Body of pancreas (tissue), 4 donors: ENCODE measurements around the gene GRID1. TPM values are rescaled to one million over a fixed set of nuclear protein-coding genes. Genes with fewer than 3 reads are reported as not detected.

Experiments
- ATAC-seq: fragments of 150-250 bp; one replicate; pipeline ENCODE4 v1.9.1; 2016
- DNase-seq, 4 donors: peaks; one replicate each; pipeline ENCODE4 v3.0.0-alpha.2; 2019
- H3K27ac ChIP-seq, 4 donors: fragments of 200-600 bp; sonication (generic); 1 replicate in 3 of 4; 2 replicates in 1 of 4; pipeline versions ENCODE4 v1.5.1 to v1.6.1; 2016 to 2019; ENCODE audit warnings: mild to moderate bottlenecking in 1 of 4, mixed read lengths in 1 of 4, moderate library complexity in 1 of 4
- H3K27me3 ChIP-seq, 2 donors: fragments of 200-600 bp; sonication (generic); one replicate each; pipeline ENCODE4 v1.6.0; 2016; ENCODE audit warnings: mild to moderate bottlenecking in 1 of 2
- H3K36me3 ChIP-seq, 2 donors: fragments of 200-600 bp; sonication (generic); replicated peaks in 1 of 2; 2 replicates each; pipeline ENCODE4 v1.5.1; 2016; ENCODE audit warnings: low read depth in 2 of 2; ENCODE audit not compliant: insufficient read depth in 1 of 2
- H3K4me1 ChIP-seq: fragments of 200-600 bp; sonication (generic); one replicate; pipeline ENCODE4 v1.6.0; 2016
- H3K4me3 ChIP-seq, 2 donors: fragments of 200-600 bp; sonication (generic); 1 replicate in 1 of 2; 2 replicates in 1 of 2; pipeline ENCODE4 v1.5.1; 2016 to 2019
- H3K9me3 ChIP-seq, 3 donors: fragments of 200-600 bp; sonication (generic); 1 replicate in 2 of 3; 2 replicates in 1 of 3; pipeline ENCODE4 v1.5.1; 2016
- CTCF ChIP-seq, 7 experiments: fragments of 450-650 bp in 4 of 7; fragments of 200-600 bp in 3 of 7; sonication (generic) in 3 of 7; IDR thresholded peaks; one replicate each; pipeline ENCODE4 v1.5.1; 2016 to 2019; ENCODE audit warnings: antibody characterized with exemption in 7 of 7
- POLR2A ChIP-seq, 3 donors: fragments of 450-650 bp; IDR thresholded peaks; one replicate each; pipeline ENCODE4 v1.6.1; 2016; ENCODE audit warnings: antibody characterized with exemption in 3 of 3, mild to moderate bottlenecking in 2 of 3
- WGBS, 2 donors: methylation state at CpG; one replicate each; pipeline ENCODE4 v1.1.5; 2017; 5-methylcytosine and 5-hydroxymethylcytosine counted together
- intact Hi-C: fragments of 100-400 bp; cut with DNase I; formaldehyde crosslinking; loops from one replicate; pipeline ENCODE4 v1.15.1; 2023
- total RNA-seq, 2 donors: library from RNA; depleted of rRNA; stranded (reverse); fragments of >200 nt; gene quantifications; one replicate each; pipeline ENCODE4 v1.1.0, GENCODE V29; 2016

GRID1 gene
- total RNA-seq, 2 donors from 2014 or later, result 1.0 to 1.6 TPM

DNA sequence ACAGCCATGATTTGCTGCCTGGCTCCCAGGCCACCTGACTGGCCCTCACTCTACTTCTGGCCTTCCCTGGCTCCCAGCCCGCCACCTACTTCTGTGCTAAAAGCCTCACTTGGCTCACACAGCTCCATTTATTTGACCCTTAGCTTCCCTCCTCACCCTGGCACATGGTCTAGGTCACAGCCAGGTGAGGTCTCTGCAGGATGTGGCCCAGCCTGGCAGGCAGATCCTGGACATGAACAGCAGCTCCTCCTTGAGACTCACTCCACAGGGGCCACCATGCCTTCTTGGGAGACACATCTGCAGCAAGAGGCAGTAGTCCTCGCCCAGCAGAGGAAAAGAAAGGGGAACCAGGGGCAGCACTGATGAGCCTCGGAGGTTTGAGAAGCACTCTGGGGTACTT lies 64.6 kb downstream of the GRID1 start:
- WGBS, 2 donors, result 74 to 82% methylated on average over 3 of the region's 3 CpGs
- Histone ChIP-seq H3K27ac (no peak overlapping the region), H3K4me1 (no peaks in the 10 kb centered on the region), H3K36me3 (no peaks in the 10 kb centered on the region), H3K27me3 (no peaks in the 10 kb centered on the region), H3K4me3 (no peak overlapping the region), H3K9me3 (no peaks in the 10 kb centered on the region)
- TF ChIP-seq POLR2A (IDR thresholded peaks at IDR 0.05) (no peak), CTCF (IDR thresholded peaks at IDR 0.05) (no peak)
- ATAC-seq (no peak), DNase-seq (no peak)
- intact Hi-C loops, result no loop called here

- 72 to 77% methylated on average over 4 to 5 of the region's 5 CpGs for whole genome bisulfite sequencing, 2 donors
- Histone ChIP-seq H3K27ac (no peak overlapping the region), H3K27me3 (no peaks in the 10 kb centered on the region), H3K36me3 (no peaks in the 10 kb centered on the region), H3K9me3 (no peaks in the 10 kb centered on the region), H3K4me1 (no peaks in the 10 kb centered on the region), H3K4me3 (no peak overlapping the region)
- no peak for DNase-seq
- no peak for TF ChIP-seq POLR2A (IDR thresholded peaks at IDR 0.05)
- no peak for TF ChIP-seq CTCF (IDR thresholded peaks at IDR 0.05)
- ATAC-seq, result no peak
- intact Hi-C loops, result no loop called here
Observed at GRCh38 chr10:86300931-86301830, 65.4 kb downstream of the GRID1 start.

DNA sequence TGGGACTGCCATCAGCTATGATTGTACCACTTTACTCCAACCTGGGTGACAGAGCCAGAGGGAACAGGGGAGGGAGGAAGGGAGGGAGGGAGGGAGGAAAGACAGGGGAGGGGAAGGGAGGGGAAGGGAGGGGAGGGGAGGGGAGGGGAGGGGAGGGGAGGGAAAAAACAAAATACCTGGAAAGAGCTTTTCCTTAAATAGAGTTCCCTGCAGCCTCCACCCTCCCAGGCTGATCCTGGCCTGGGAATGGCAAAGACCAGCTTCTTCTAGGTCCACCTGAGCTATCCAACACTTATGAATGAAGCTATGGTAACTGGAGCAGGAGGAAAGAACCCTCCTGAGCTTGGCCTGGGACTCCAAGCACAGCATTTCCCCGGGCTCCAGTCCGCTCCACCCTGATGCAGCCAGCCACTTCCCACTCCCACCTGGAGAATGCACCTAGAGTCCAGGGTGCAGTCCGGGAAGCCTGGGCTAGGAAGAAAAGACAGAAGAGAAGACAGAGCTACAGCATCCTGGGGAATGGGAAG lies 66.1 kb downstream of the GRID1 start:
- no peak for DNase-seq

GRCh38 chr10:86299562-86299961 lies 67.0 kb downstream of the GRID1 start:
- TF ChIP-seq POLR2A (IDR thresholded peaks at IDR 0.05), result no peak
- TF ChIP-seq CTCF (IDR thresholded peaks at IDR 0.05), result no peak
- ATAC-seq, result no peak
- Histone ChIP-seq H3K27me3 (no peaks in the 10 kb centered on the region), H3K36me3 (no peaks in the 10 kb centered on the region), H3K9me3 (no peaks in the 10 kb centered on the region), H3K4me3 (no peak overlapping the region), H3K4me1 (no peaks in the 10 kb centered on the region), H3K27ac (no peak overlapping the region)
- DNase-seq, result no peak
- intact Hi-C loops, result no loop called here
- 64 to 100% methylated on average over 1 to 3 of the region's 3 CpGs for WGBS, 2 donors

More for the DNA sequence above, 66.1 kb downstream of the GRID1 start:
- TF ChIP-seq POLR2A (IDR thresholded peaks at IDR 0.05), result no peak
- TF ChIP-seq CTCF (IDR thresholded peaks at IDR 0.05), result no peak
- 68 to 76% methylated on average over 3 of the region's 3 CpGs for WGBS, 2 donors
- intact Hi-C loops, result no loop called here
- H3K36me3 ChIP-seq, result no peaks in the 10 kb centered on the region
- H3K4me3 ChIP-seq, result no peak overlapping the region
- no peaks in the 10 kb centered on the region for H3K27me3 ChIP-seq
- no peak overlapping the region for H3K27ac ChIP-seq
- H3K9me3 ChIP-seq, result no peaks in the 10 kb centered on the region
- H3K4me1 ChIP-seq, result no peaks in the 10 kb centered on the region
- no peak for ATAC-seq
